Pancreas (tissue), 10 donors: ENCODE measurements around the gene THTPA. TPM values are rescaled to one million over a fixed set of nuclear protein-coding genes. Genes with fewer than 3 reads are reported as not detected.
A peak's percentile ranks its signal among the peaks of the same experiment; 100 is the strongest.

Source experiments
- ATAC-seq, 4 donors: fragments of 200-7000 bp; cut with Tn5 transposase; one replicate each; pipeline versions ENCODE4 v1.8.0 to v1.9.1; 2020; ENCODE audit warnings: mild to moderate bottlenecking in 4 of 4, moderate library complexity in 4 of 4
- DNase-seq, 6 donors: peaks; one replicate each; pipeline ENCODE4 v3.0.0-alpha.2; 2020
- FAIRE-seq: peaks from 2 replicates; lab custom pipeline; 2012; peaks lifted over from hg19 to GRCh38; lab: Jason Lieb, UNC
- H3K27ac ChIP-seq, 4 donors: fragments of 200-600 bp; sonication (generic); 1 replicate in 3 of 4; 2 replicates in 1 of 4; pipeline versions ENCODE4 v1.5.0 to v1.8.0; 2020
- H3K27me3 ChIP-seq, 4 donors: fragments of 200-600 bp; one replicate each; pipeline ENCODE4 v1.8.0; 2021
- H3K36me3 ChIP-seq, 3 donors: fragments of 200-600 bp; sonication (generic) in 1 of 3; one replicate each; pipeline versions ENCODE4 v1.5.0 to v1.8.0; 2020 to 2021
- H3K4me1 ChIP-seq, 3 donors: fragments of 200-600 bp; one replicate each; pipeline ENCODE4 v1.8.0; 2021
- H3K4me3 ChIP-seq, 4 donors: fragments of 200-600 bp; sonication (generic) in 2 of 4; one replicate each; pipeline versions ENCODE4 v1.5.0 to v1.8.0; 2020 to 2021
- H3K9me3 ChIP-seq, 4 donors: fragments of 200-600 bp; one replicate each; pipeline ENCODE4 v1.8.0; 2021
- CTCF ChIP-seq, 4 donors: fragments of 200-600 bp; sonication (generic) in 3 of 4; IDR thresholded peaks; one replicate each; pipeline versions ENCODE4 v1.5.0 to v1.8.0; 2021; ENCODE audit warnings: antibody characterized with exemption in 4 of 4
- WGBS, 2 donors: extraction: QIAGEN DNeasy Blood & Tissue Kit; methylation state at CpG; one replicate each; pipeline ENCODE4 v1.1.7; 2013; 5-methylcytosine and 5-hydroxymethylcytosine counted together
- intact Hi-C, 3 donors: fragments of 100-400 bp; cut with DNase I; formaldehyde crosslinking; loops; one replicate each; pipeline versions ENCODE4 v1.11.1 to v1.14.2; 2022
- polyA plus RNA-seq, 2 donors: library from polyadenylated mRNA; stranded (reverse); fragments of 200-250 nt; gene quantifications; one replicate each; pipeline ENCODE4 v1.2.3, GENCODE V29; 2013
- total RNA-seq, 6 donors: library from RNA; stranded (reverse); fragmentation: NEBNext Ultra II Directional in 4 of 6; extraction: Animal tissue kit (Norgen Biotek cat#: 25700) in 4 of 6; gene quantifications; one replicate each; pipeline versions ENCODE4 v1.2.1 to v1.2.4, GENCODE V29; 2021 to 2023
- donor health status: healthy with polysubstance abuse.
- donor health status: DM: no; HTN: no; CAD: no; lungs with moderate emphysema.
- donor health status: DM: no; HTN: no; CAD: no.
- donor health status: control.
- donor health status: control.
- donor health status: Bipolar disorder and iron deficiency.
- donor health status: DM: yes; HTN: yes; CAD: no.
- donor health status: DM: no; HTN: no; CAD: no.
- donor health status: DM: no; HTN: no; CAD: no.
- donor health status: DM: yes; HTN: yes; CAD: no.

Gene THTPA
- total and polyA plus RNA-seq, 8 donors: 5.6 to 11.9 (median 9.3) TPM

DNA sequence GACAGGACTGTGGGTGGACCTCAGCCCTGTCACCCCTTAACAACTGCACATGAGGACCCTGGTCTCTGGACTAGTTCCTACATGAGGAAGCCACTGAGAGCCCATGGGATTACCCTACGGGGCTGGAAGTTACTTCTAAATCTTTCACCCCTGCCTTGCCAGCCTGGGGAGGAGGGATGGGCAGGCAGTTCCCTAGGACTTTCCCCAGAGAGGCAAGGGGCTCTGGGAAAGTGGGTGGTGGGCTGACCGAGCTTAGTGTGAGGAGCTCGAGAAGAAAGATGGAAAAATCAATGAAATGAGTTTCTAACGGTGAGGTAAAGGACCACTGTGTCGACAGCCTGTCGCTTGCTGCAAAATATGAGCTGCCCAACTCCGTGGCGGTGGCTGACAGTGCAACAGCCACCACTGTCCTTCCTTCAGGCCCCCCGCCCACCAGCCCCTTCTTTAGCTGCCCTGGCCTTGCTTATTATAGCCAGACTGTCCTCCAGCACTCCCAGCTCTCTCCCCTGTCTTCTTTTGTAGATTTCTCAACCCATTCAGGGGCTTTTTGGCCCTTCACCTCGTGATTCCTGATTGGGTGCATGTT is 9.5 kb upstream of the THTPA start:
- 65 to 68% methylated on average over 10 of the region's 10 CpGs for whole genome bisulfite sequencing, 2 donors
- TF ChIP-seq CTCF (IDR thresholded peaks at IDR 0.05): no peak
- H3K27me3 ChIP-seq: no peaks in the 10 kb centered on the region
- H3K36me3 ChIP-seq: no peaks in the 10 kb centered on the region
- DNase-seq: no peak
- no peak overlapping the region for H3K4me3 ChIP-seq
- intact Hi-C loops: no loop called here
- no peaks in the 10 kb centered on the region for H3K4me1 ChIP-seq
- no peak for FAIRE-seq
- no peak for ATAC-seq
- H3K27ac ChIP-seq: no peak overlapping the region
- no peaks in the 10 kb centered on the region for H3K9me3 ChIP-seq

DNA sequence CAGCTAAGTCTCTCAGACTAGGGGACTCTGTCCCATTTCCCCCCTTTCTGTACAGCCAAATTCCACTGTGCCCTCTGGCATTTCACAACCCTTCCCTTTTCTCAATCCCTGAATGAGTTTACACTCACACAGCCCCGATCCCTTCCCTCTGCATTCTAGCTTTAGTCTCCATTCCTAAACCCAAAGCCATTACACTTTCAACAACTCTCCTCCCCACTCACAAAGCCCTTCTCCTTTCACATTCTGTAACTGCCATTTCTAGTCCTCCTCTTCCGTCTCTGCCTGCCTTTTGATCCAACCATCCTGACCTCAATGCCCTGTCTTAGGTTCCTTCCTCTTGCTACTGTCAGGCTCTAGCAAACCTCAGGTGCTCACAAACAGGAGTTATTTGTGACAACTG is 8.1 kb upstream of the THTPA start:
- Histone ChIP-seq H3K9me3 (no peaks in the 10 kb centered on the region), H3K4me1 (peaks cover 0 to 3% (median 0%) of the 10 kb centered on the region in 3 donors), H3K27ac (no peak overlapping the region), H3K36me3 (no peaks in the 10 kb centered on the region), H3K4me3 (no peak overlapping the region), H3K27me3 (no peaks in the 10 kb centered on the region)
- FAIRE-seq (no peak), ATAC-seq (no peak), DNase-seq (no peak)
- intact Hi-C loops: no loop called here
- TF ChIP-seq CTCF (IDR thresholded peaks at IDR 0.05): no peak
- WGBS, 2 donors: 85% methylated on average over 2 of the region's 2 CpGs

GRCh38 chr14:23548351-23549318 is 7.4 kb upstream of the THTPA start:
- Histone ChIP-seq H3K27ac (no peak overlapping the region), H3K27me3 (no peaks in the 10 kb centered on the region), H3K36me3 (no peaks in the 10 kb centered on the region), H3K9me3 (no peaks in the 10 kb centered on the region), H3K4me3 (no peak overlapping the region), H3K4me1 (peaks cover 0 to 3% (median 0%) of the 10 kb centered on the region in 3 donors)
- TF ChIP-seq CTCF (IDR thresholded peaks at IDR 0.05): no peak
- intact Hi-C loops: no loop called here
- WGBS, 2 donors: 63 to 67% methylated on average over 18 of the region's 18 CpGs
- FAIRE-seq (no peak), DNase-seq (no peak), ATAC-seq (no peak)

GRCh38 chr14:23550131-23550811 is 5.8 kb upstream of the THTPA start:
- WGBS, 2 donors: 67 to 73% methylated on average over 12 of the region's 12 CpGs
- FAIRE-seq (no peak), DNase-seq (no peak), ATAC-seq (no peak)
- intact Hi-C loops: no loop called here
- Histone ChIP-seq H3K4me1 (peaks cover 0 to 3% (median 0%) of the 10 kb centered on the region in 3 donors), H3K9me3 (no peaks in the 10 kb centered on the region), H3K27me3 (no peaks in the 10 kb centered on the region), H3K27ac (no peak overlapping the region), H3K4me3 (peak overlapping the region in 3 of 4 donors; percentile 40 to 75 (median 58)), H3K36me3 (no peaks in the 10 kb centered on the region)
- TF ChIP-seq CTCF (IDR thresholded peaks at IDR 0.05): no peak
